IMR-90 (cell line): ENCODE results near the gene MYL4. TPM values are rescaled to one million over a fixed set of nuclear protein-coding genes. Genes with fewer than 3 reads are reported as not detected.

Experiments used
- ATAC-seq: fragments of 200-7000 bp; cut with Tn5 transposase; 2 replicates; pipeline ENCODE4 v1.9.1; 2020; ENCODE audit warnings: low read depth, mild to moderate bottlenecking, moderate library complexity
- BruUV-seq: library from RNA; stranded (reverse); fragments of 400-500 nt; replicated peaks from 2 replicates; lab custom pipeline; 2021; lab: Mats Ljungman, UMichigan
- CTCF ChIA-PET: fragments of 300-600 bp; formaldehyde crosslinking; extraction: SDS; loops from one replicate; lab custom pipeline; 2021; ENCODE audit warnings: antibody characterized with exemption; lab: Yijun Ruan, JAX
- POLR2A ChIA-PET: fragments of 300-600 bp; sonication (Branson Sonifier 250); formaldehyde crosslinking; loops from one replicate; lab custom pipeline; 2022; ENCODE audit warnings: antibody characterized with exemption; ENCODE audit not compliant: unreplicated experiment; lab: Charles Lee
- DNase-seq: peaks from one replicate; pipeline ENCODE4 v3.0.0; 2013
- H2AFZ ChIP-seq: replicated peaks from 2 replicates; pipeline ENCODE3; 2013; ENCODE audit warnings: low read length, mild to moderate bottlenecking; ENCODE audit not compliant: poor library complexity
- H2AK5ac ChIP-seq: 2 replicates; pipeline ENCODE4 v1.6.1; 2013; ENCODE audit warnings: low read depth, low read length, inconsistent platforms
- H2AK9ac ChIP-seq: replicated peaks from 2 replicates; pipeline ENCODE3; 2013; ENCODE audit warnings: mild to moderate bottlenecking, low read depth, low read length, moderate library complexity; ENCODE audit not compliant: poor library complexity
- H2BK120ac ChIP-seq: 2 replicates; pipeline ENCODE4 v1.6.1; 2013; ENCODE audit warnings: low read depth, low read length, inconsistent platforms
- H2BK15ac ChIP-seq: 3 replicates; pipeline ENCODE4 v1.6.1; 2013; ENCODE audit warnings: low read depth, low read length, inconsistent platforms
- H2BK20ac ChIP-seq: 2 replicates; pipeline ENCODE4 v1.6.1; 2013; ENCODE audit warnings: low read depth, mild to moderate bottlenecking, inconsistent platforms, low read length, moderate library complexity
- H2BK5ac ChIP-seq: 2 replicates; pipeline ENCODE4 v1.6.1; 2013; ENCODE audit warnings: mild to moderate bottlenecking, low read depth, low read length, inconsistent platforms; ENCODE audit not compliant: poor library complexity, severe bottlenecking
- H3K14ac ChIP-seq: replicated peaks from 2 replicates; pipeline ENCODE4 v1.6.1; 2013; ENCODE audit warnings: low read depth, low read length, inconsistent platforms
- H3K18ac ChIP-seq: 2 replicates; pipeline ENCODE4 v1.6.1; 2013; ENCODE audit warnings: low read depth, low read length, control low read depth
- H3K23ac ChIP-seq: 2 replicates; pipeline ENCODE4 v1.6.1; 2013; ENCODE audit warnings: low read depth, low read length, inconsistent platforms
- H3K27ac ChIP-seq: 2 replicates; pipeline ENCODE4 v1.5.1; 2013; ENCODE audit warnings: mild to moderate bottlenecking, control low read depth, low read length; ENCODE audit not compliant: insufficient read depth
- H3K27me3 ChIP-seq: 2 replicates; pipeline ENCODE4 v1.6.1; 2013; ENCODE audit warnings: low read length; ENCODE audit not compliant: control insufficient read depth, insufficient read depth
- H3K36me3 ChIP-seq: 2 replicates; pipeline ENCODE4 v1.6.1; 2013; ENCODE audit warnings: low read length, mixed read lengths; ENCODE audit not compliant: control insufficient read depth, insufficient read depth
- H3K4ac ChIP-seq: 2 replicates; pipeline ENCODE4 v1.6.1; 2013; ENCODE audit warnings: low read depth, low read length, inconsistent platforms
- H3K4me1 ChIP-seq: 2 replicates; pipeline ENCODE4 v1.6.1; 2013; ENCODE audit warnings: low read length, mixed read lengths; ENCODE audit not compliant: control insufficient read depth, insufficient read depth
- H3K4me2 ChIP-seq: 2 replicates; pipeline ENCODE4 v1.6.1; 2013; ENCODE audit warnings: low read depth, mild to moderate bottlenecking, control low read depth, low read length, moderate library complexity
- H3K4me3 ChIP-seq: 2 replicates; pipeline ENCODE4 v1.5.1; 2013; ENCODE audit warnings: low read depth, mild to moderate bottlenecking, control low read depth, low read length, moderate library complexity; ENCODE audit not compliant: insufficient read depth
- H3K56ac ChIP-seq: 2 replicates; pipeline ENCODE4 v1.6.1; 2013; ENCODE audit warnings: low read length, inconsistent platforms; ENCODE audit not compliant: insufficient read depth; ENCODE audit errors: extremely low read depth
- H3K79me1 ChIP-seq, 2 experiments: 2 replicates each; pipeline ENCODE4 v1.6.1; 2013; ENCODE audit warnings: low read length in 2 of 2, inconsistent platforms in 1 of 2, low read depth in 1 of 2
- H3K9ac ChIP-seq: 2 replicates; pipeline ENCODE4 v1.6.1; 2013; ENCODE audit warnings: low read depth, low read length, control low read depth
- H3K9me1 ChIP-seq: 2 replicates; pipeline ENCODE4 v1.6.1; 2013; ENCODE audit warnings: low read length, inconsistent platforms; ENCODE audit not compliant: insufficient read depth
- H3K9me3 ChIP-seq: 2 replicates; pipeline ENCODE4 v1.6.1; 2013; ENCODE audit warnings: low read length; ENCODE audit not compliant: control insufficient read depth, insufficient read depth
- H4K20me1 ChIP-seq: 2 replicates; pipeline ENCODE4 v1.6.1; 2013; ENCODE audit warnings: low read length, inconsistent platforms; ENCODE audit not compliant: insufficient read depth
- H4K5ac ChIP-seq: 2 replicates; pipeline ENCODE4 v1.6.1; 2013; ENCODE audit warnings: mild to moderate bottlenecking, low read depth, low read length, control low read depth
- H4K8ac ChIP-seq, 2 experiments: 2 replicates each; pipeline ENCODE4 v1.6.1; 2013; ENCODE audit warnings: low read depth in 2 of 2, low read length in 2 of 2, control low read depth in 1 of 2, inconsistent platforms in 1 of 2
- H4K91ac ChIP-seq: 2 replicates; pipeline ENCODE4 v1.6.1; 2013; ENCODE audit warnings: low read depth, low read length, inconsistent platforms; ENCODE audit not compliant: insufficient read depth
- CHD1 ChIP-seq: IDR thresholded peaks from 2 replicates; pipeline ENCODE4 v1.6.1; 2012; ENCODE audit warnings: low read depth, low read length, improper control_type of control experiment
- POLR2A ChIP-seq: IDR thresholded peaks from 2 replicates; pipeline ENCODE4 v1.6.1; 2012; ENCODE audit warnings: mild to moderate bottlenecking, low read depth, low read length
- RCOR1 ChIP-seq: IDR thresholded peaks from 2 replicates; pipeline ENCODE4 v1.6.1; 2012; ENCODE audit warnings: mild to moderate bottlenecking, low read length, improper control_type of control experiment; ENCODE audit not compliant: insufficient replicate concordance
- WGBS, 2 experiments: methylation state at CpG; one replicate each; pipeline versions ENCODE4 v1.1.5 to v1.1.7; 2013; ENCODE audit warnings: missing lambda C conversion rate in 2 of 2; ENCODE audit not compliant: insufficient read length in 1 of 2; ENCODE audit errors: extremely low coverage in 2 of 2; 5-methylcytosine and 5-hydroxymethylcytosine counted together
- dilution Hi-C: fragments of 300-500 bp; cut with HindIII; formaldehyde crosslinking; loops from one replicate; pipeline ENCODE4 v1.14.3; 2018; ENCODE audit warnings: low sequenced_read_pairs; ENCODE audit not compliant: unreplicated experiment
- in situ Hi-C: fragments of 300-500 bp; cut with MboI; formaldehyde crosslinking; loops from 3 replicates; pipeline ENCODE4 v1.14.3; 2019; ENCODE audit warnings: low sequenced_read_pairs, inconsistent platforms, mixed read lengths
- intact Hi-C: fragments of 100-400 bp; cut with micrococcal nuclease; formaldehyde crosslinking; loops from 2 replicates; pipeline ENCODE4 v1.10.0; 2022
- polyA plus RNA-seq, 3 experiments: library from polyadenylated mRNA; depleted of rRNA; stranded (reverse); fragments of >200 nt; gene quantifications; 2 replicates each; pipeline ENCODE4 v1.2.3, GENCODE V29; 2012; ENCODE audit warnings: low replicate concordance in 1 of 3
- total RNA-seq: library from RNA; depleted of rRNA; stranded (reverse); fragments of >200 nt; gene quantifications from 2 replicates; pipeline ENCODE4 v1.2.3, GENCODE V29; 2012
- TF ChIP-seq, protein P1 (sequence below): fragments of 150-350 bp; IDR thresholded peaks from 2 replicates; pipeline ENCODE4 v1.6.1; 2016; ENCODE audit warnings: low read depth, mild to moderate bottlenecking, low read length, moderate library complexity, borderline replicate concordance

The MYL4 gene
- total and polyA plus RNA-seq, 2 of the 4 experiments (the other 2 are of a cell fraction), result not detected

DNA sequence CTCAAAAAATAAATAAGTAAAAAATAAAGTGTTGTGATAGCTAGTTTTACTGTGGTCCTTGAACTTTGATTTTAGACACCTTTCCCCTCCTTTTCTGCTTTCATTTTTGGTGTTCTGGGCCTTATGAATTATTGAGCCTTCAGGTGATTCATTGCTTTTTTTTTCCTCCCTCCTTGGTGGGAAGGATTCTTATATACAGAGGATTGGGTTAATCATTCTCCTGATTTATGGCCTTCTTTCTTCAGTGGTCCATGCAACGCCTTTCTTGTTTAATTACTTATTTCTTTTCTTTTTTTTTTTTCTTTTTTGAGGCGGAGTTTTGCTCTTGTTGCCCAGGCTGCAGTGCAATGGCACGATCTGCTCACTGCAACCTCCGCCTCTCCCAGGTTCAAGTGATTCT is 8.0 kb upstream of the MYL4 start:
- no peak overlapping the region for H3K4me3 ChIP-seq
- intact Hi-C loops (no loop called here), in situ Hi-C loops (no loop called here), dilution Hi-C loops (no loop called here)
- no peak overlapping the region for H2AK9ac ChIP-seq
- ChIA-PET CTCF (interaction anchor here (0.6 to 1.0 kb wide), 2 partner anchors 77 to 80 kb away, joined by 4 to 5 read pairs; no protein-coding TSS in a partner anchor), POLR2A (no interaction called here)
- H3K4me2 ChIP-seq, result no peak overlapping the region
- no peak overlapping the region for H3K9ac ChIP-seq
- H2BK120ac ChIP-seq, result no peak overlapping the region
- no peak for DNase-seq
- H2BK15ac ChIP-seq, result no peak overlapping the region
- no peak overlapping the region for H2BK20ac ChIP-seq
- no peaks in the 10 kb centered on the region for H3K36me3 ChIP-seq
- H3K9me3 ChIP-seq, result no peaks in the 10 kb centered on the region
- H2BK5ac ChIP-seq, result no peak overlapping the region
- ATAC-seq, result no peak
- no peak overlapping the region for H3K23ac ChIP-seq
- TF ChIP-seq, protein P1, sequence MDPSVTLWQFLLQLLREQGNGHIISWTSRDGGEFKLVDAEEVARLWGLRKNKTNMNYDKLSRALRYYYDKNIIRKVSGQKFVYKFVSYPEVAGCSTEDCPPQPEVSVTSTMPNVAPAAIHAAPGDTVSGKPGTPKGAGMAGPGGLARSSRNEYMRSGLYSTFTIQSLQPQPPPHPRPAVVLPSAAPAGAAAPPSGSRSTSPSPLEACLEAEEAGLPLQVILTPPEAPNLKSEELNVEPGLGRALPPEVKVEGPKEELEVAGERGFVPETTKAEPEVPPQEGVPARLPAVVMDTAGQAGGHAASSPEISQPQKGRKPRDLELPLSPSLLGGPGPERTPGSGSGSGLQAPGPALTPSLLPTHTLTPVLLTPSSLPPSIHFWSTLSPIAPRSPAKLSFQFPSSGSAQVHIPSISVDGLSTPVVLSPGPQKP, result no peak
- TF ChIP-seq POLR2A (no peak), RCOR1 (no peak), CHD1 (no peak)
- no peak overlapping the region for H4K8ac ChIP-seq
- H3K79me1 ChIP-seq, result 0 out of 4 replicates have a peak, but pooled peaks cover 0 to 3% of the 10 kb centered on the region in 2 experiments
- H3K27ac ChIP-seq, result no peak overlapping the region
- no peak overlapping the region for H4K91ac ChIP-seq
- H4K20me1 ChIP-seq, result no peaks in the 10 kb centered on the region
- H3K27me3 ChIP-seq, result no peaks in the 10 kb centered on the region
- no peak overlapping the region for H4K5ac ChIP-seq
- WGBS, 2 experiments, result 100% methylated on average over 3 of the region's 4 CpGs; no CpG with 5 or more reads in 1 of the 2 experiments
- H3K4me1 ChIP-seq, result peaks cover 17% of the 10 kb centered on the region
- H3K4ac ChIP-seq, result no peak overlapping the region
- H2AFZ ChIP-seq, result no peak overlapping the region
- H3K56ac ChIP-seq, result no peak overlapping the region
- H3K14ac ChIP-seq, result no peak overlapping the region
- H2AK5ac ChIP-seq, result no peak overlapping the region
- BruUV-seq, result no TSS peak
- peaks cover 19% of the 10 kb centered on the region for H3K9me1 ChIP-seq
- H3K18ac ChIP-seq, result no peak overlapping the region
